HepG2 (cell line): ENCODE data around the gene SLC2A6. TPM values are rescaled to one million over a fixed set of nuclear protein-coding genes. Genes with fewer than 3 reads are reported as not detected.

Experiments
- DMAP1 ChIP-seq: IDR thresholded peaks from 2 replicates; pipeline ENCODE4 v1.6.1; 2016
- MEF2D ChIP-seq: sonication (generic); formaldehyde crosslinking; IDR thresholded peaks from 2 replicates; pipeline ENCODE4 v1.5.1; 2020; ENCODE audit warnings: mild to moderate bottlenecking, missing genetic modification reagents
- PITX1 ChIP-seq: sonication (generic); formaldehyde crosslinking; IDR thresholded peaks from 2 replicates; pipeline ENCODE4 v1.5.1; 2020; ENCODE audit warnings: mild to moderate bottlenecking, missing genetic modification reagents
- RARA ChIP-seq: IDR thresholded peaks from 2 replicates; pipeline ENCODE4 v1.6.1; 2016; ENCODE audit warnings: missing genetic modification reagents, missing compliant biosample characterization
- RBM39 ChIP-seq: fragments of 200-400 bp; formaldehyde crosslinking; IDR thresholded peaks from one replicate; pipeline ENCODE4 v1.6.1; 2018; ENCODE audit warnings: antibody characterized with exemption, mild to moderate bottlenecking, low read depth, low read length; ENCODE audit not compliant: poor library complexity, severe bottlenecking
- RXRA ChIP-seq: sonication (generic); formaldehyde crosslinking; IDR thresholded peaks from 2 replicates; pipeline ENCODE4 v1.5.1; 2020; ENCODE audit warnings: missing genetic modification reagents
- RXRB ChIP-seq: IDR thresholded peaks from 2 replicates; pipeline ENCODE4 v1.6.1; 2016; ENCODE audit warnings: borderline replicate concordance, missing genetic modification reagents, missing compliant biosample characterization
- SKI ChIP-seq: fragments of 450-650 bp; IDR thresholded peaks from one replicate; pipeline ENCODE4 v1.6.1; 2018; ENCODE audit warnings: mild to moderate bottlenecking; ENCODE audit not compliant: partially characterized antibody
- ZBTB33 ChIP-seq: sonication (generic); formaldehyde crosslinking; IDR thresholded peaks from 2 replicates; pipeline ENCODE4 v1.4.0; 2020; ENCODE audit warnings: missing genetic modification reagents
- ZNF362 ChIP-seq: sonication (generic); formaldehyde crosslinking; IDR thresholded peaks from 2 replicates; pipeline ENCODE4 v1.4.0; 2020; ENCODE audit warnings: missing genetic modification reagents, mild to moderate bottlenecking, borderline replicate concordance
- polyA plus RNA-seq, 8 experiments: library from polyadenylated mRNA; depleted of rRNA in 3 of 8; stranded (reverse) in 7 of 8; unstranded in 1 of 8; fragments of >200 nt; fragmentation: Illumina TruSeq in 4 of 8; extraction: Trizol in 4 of 8; gene quantifications; 2 replicates each; pipeline versions ENCODE4 v1.2.1 to v1.2.3, GENCODE V29; 2011 to 2016; ENCODE audit warnings: low read depth in 4 of 8, missing spikeins in 1 of 8, mixed read lengths in 1 of 8; ENCODE audit not compliant: insufficient read depth in 1 of 8
- total RNA-seq, 5 experiments: library from RNA; depleted of rRNA; stranded (reverse); fragments of >200 nt; fragmentation: Illumina TruSeq; extraction: Trizol; gene quantifications; 2 replicates each; pipeline ENCODE4 v1.2.3, GENCODE V29; 2016; ENCODE audit warnings: low read depth in 1 of 5
- TF ChIP-seq, protein P1 (sequence below): sonication (generic); formaldehyde crosslinking; conservative IDR thresholded peaks from 2 replicates; pipeline ENCODE4 v1.5.0; 2020; ENCODE audit warnings: missing genetic modification reagents

Gene SLC2A6
- total and polyA plus RNA-seq, 2 of the 13 experiments (the other 11 are each of a cell fraction or from before 2014, with no cell fraction given), result 4.1 to 15.0 TPM

DNA sequence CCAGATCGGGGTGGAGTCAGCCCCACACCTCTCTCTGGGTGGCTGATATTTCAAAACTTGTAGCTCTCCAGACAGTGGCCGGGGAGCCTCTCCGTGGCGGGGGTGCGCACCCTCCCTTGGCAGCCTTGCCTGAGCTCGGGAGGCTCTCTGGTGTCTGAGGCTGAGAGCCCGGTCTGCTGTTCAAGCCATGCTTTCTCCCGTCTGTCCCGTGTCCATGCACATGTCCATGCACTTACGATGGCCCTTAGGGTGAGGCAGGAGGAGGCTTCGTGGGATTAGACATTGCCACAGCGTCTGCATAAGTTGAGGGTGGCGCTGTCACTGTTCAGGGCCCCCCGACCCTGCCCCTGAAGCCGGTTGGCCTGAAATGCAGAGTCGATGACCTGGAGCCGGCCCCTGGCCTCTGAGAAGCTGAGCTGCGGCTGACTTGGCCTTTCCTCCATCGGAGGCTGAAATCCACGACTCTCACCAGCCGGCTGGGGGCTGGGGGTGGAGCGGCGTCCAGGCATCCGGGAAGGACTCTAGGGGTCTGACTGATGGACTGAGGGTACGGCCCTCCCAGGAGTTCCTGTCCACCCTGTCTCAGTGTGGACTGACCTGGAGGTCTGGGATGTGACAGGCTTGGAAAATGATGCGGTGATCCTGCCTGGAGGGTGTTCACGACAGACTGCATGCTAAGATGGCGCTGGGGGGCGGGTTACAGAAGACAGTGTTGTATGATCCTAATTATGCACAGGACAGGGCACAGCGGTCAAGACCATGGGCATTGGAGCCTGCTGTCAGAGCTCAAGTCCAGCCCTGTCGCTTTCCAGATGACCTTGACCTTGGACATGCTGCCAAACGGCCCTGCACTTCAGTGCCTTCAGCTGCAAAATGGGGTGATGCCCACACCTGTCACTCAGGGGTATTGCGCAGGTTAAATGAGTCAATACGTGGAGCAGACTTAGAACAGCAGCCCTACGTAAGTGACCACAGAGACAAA, 18.3 kb upstream of the SLC2A6 start (continued):
- TF ChIP-seq ZNF362, result no peak
- peak; percentile 20; the same call in 1 of the 2 replicates for TF ChIP-seq PITX1 (CRISPR knock-in tag)
- TF ChIP-seq RBM39, result no peak
- no peak for TF ChIP-seq MEF2D
- TF ChIP-seq RARA (CRISPR knock-in tag), result peak; percentile 68
- peak; percentile 88 for TF ChIP-seq SKI
- TF ChIP-seq ZBTB33 (CRISPR knock-in tag), result 0 out of 2 replicates have a peak, but pooled peaks have one; percentile 6
- TF ChIP-seq, protein P1, sequence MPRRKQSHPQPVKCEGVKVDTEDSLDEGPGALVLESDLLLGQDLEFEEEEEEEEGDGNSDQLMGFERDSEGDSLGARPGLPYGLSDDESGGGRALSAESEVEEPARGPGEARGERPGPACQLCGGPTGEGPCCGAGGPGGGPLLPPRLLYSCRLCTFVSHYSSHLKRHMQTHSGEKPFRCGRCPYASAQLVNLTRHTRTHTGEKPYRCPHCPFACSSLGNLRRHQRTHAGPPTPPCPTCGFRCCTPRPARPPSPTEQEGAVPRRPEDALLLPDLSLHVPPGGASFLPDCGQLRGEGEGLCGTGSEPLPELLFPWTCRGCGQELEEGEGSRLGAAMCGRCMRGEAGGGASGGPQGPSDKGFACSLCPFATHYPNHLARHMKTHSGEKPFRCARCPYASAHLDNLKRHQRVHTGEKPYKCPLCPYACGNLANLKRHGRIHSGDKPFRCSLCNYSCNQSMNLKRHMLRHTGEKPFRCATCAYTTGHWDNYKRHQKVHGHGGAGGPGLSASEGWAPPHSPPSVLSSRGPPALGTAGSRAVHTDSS (CRISPR knock-in tag), result no peak
- 0 out of 2 replicates have a peak, but pooled peaks have one; percentile 18 for TF ChIP-seq RXRB (CRISPR knock-in tag)
- no peak for TF ChIP-seq DMAP1 (CRISPR knock-in tag)
- TF ChIP-seq RXRA (CRISPR knock-in tag), result peak; percentile 29; the same call in 1 of the 2 replicates
